ENCODE measurements around the gene TFB1M. TPM values are rescaled to one million over a fixed set of nuclear protein-coding genes. Genes with fewer than 3 reads are reported as not detected.
"Not testable (repeated sequence)": the region's sequence is repeated elsewhere in the genome, so short reads cannot be mapped to it uniquely, and the experiment has no call there.

The TFB1M gene
- total RNA-seq, 1 experiment from 2014 or later = 17.9 TPM

DNA sequence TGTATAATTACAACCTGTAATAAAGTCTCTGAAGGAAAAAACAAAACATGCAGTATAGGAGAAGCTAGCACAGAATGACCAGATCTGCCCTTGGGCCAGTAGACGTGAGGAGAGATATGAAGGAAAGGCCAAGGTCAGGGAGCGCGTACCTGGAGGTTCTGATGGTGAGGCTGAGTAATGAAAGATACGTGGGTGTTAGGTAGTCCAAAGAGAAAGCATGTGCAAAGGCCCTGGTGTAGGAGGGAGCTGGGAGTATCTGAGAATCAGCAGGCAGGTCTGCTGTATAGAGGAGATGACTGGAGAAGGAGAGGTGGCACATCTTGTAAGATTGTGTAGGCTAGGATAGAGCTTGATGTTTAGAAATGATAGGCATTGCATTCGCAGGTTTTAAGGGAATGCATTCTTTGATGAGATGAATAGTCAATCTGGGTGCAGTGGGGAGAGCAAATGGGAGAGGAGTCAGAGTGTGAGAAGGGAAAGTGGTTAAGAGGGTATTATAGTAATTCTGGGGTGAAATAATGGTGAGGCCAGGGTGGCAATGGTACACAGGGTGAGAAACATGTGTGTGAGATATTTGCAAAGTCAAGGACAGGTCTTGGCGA, 15.9 kb upstream of the TFB1M start:
- no peak for DNase-seq (ENCODE audit: low spot score)

DNA sequence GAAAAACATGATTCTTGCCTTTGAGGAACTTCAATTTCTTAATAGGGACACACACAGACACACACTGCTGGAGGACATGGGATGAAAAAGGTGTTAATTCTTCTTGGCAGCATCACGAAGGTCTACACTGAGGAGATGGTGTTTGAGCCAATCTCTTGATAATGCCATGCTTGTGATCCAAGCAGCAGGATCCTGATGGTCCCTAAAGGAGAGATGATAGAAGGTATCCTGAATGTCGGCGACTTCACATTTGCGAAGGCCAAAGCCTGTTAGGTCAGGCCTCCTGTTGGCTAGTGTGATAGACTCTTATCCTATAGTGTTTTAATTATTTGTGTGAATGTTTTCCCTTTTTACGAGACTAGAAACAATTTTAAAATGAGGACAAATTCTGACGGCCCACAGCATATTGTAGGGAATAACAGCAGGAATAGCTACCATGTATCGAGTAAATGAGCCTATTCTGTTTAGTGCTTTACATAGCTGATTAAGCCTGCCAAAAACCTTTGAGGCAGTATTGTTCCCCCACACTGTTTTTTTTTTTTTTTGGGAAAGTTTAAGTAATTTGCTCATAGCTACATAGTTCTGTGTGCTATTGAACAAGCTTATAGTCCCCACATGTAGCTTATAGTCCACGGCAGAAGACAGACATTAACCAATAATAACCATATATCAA, 15.3 kb upstream of the TFB1M start:
- DNase-seq (ENCODE audit: low spot score) = no peak

DNA sequence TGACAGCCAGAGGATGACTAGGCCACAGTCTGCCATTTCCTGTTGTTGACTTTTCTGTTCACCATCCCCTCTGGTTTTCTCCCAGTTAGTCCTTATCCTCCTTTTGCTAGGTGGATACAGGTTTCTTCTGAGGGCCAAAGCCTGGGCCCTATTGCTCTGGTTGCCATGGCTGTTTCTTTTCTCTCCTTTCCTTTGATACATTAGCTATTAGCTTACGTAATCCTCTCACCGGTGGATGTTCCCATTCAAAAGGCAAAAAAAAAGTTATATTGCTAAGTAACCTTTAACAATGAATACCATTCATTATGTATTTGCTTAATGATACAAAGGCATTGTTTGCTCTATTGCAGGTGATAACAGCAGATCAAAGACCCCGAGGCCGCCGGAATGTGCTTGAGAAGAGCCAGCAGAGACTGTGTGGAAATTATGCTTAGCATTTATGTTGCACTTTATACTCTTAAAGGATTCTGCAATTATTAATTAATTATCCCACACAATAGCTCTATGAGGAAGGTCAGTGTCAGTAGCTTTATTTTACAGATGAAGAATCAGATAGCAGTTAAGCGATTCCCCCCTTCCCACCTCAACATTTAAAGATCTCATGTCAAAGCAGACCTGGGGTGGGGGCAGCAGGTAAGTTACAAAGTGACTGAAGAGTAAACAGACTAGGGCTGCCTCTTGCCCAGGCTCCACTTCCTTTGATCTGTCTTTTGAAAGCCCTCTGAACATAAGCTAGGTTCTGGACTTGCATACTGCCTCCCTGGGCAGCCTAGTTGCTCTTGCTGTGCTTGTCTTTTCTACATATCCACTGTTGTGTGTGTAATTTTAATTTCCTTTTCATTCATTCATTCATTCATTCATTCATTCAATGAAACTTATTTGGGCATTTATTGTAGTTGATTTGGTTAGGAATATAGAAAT, 14.5 kb upstream of the TFB1M start:
- DNase-seq (ENCODE audit: low spot score) = no peak

DNA sequence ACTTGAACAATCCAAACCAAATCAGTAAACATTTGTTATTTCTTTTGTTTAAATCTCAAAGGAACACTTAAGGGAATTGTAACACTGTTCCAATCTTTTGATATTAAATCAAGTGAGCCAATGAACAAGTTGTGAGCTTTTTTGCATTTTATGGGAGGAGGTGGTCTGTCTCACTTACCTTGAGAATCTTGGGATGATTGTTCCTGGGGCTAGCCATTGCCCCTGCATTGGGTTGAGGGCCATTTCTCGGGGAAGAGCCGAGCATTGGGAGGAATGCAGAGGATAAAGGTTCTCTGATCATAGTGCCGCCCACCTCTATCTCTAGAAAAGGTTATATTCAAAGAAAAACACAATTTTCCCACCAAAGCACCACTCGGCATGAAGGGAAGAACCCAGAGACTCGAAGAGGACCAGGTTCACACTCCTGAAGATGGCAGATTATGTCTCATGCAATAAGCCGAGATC, 13.8 kb upstream of the TFB1M start:
- DNase-seq (ENCODE audit: low spot score) = no peak

DNA sequence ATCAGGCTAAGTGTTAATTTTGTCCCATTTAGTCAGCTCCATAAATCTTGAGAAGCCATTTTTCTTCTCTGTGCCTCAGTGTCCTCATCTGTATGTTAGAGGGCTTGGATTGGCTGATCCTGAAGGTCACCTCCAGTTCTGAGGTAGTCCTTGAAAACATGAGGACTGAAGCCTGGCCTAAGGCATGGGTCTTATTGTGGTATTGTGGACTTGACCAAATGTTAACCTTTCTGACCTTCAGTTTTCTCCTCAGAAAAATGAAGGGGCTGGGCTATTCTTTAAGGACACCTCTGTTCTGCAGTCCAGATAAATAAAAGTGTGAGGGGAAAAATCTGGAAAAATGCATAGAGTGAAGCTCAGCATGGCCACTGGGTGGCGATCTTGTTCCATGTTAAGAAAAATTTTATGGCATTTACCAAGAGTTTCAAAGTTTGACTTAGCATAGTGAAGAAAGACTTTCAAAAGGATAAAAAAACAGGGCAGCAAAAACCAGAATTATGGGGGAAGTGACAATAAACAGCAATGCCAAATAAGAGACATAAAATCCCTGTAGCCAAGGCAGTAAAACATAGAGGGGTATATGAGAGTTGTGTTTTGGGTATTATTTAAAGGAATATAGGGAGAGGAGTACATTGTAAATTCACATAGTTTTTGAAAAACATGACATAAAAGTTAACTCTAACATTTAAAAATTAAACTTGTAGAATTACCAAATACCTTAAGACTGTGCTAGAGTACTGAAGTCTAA, 13.2 kb upstream of the TFB1M start:
- peak; percentile 55 for DNase-seq (ENCODE audit: low spot score)

DNA sequence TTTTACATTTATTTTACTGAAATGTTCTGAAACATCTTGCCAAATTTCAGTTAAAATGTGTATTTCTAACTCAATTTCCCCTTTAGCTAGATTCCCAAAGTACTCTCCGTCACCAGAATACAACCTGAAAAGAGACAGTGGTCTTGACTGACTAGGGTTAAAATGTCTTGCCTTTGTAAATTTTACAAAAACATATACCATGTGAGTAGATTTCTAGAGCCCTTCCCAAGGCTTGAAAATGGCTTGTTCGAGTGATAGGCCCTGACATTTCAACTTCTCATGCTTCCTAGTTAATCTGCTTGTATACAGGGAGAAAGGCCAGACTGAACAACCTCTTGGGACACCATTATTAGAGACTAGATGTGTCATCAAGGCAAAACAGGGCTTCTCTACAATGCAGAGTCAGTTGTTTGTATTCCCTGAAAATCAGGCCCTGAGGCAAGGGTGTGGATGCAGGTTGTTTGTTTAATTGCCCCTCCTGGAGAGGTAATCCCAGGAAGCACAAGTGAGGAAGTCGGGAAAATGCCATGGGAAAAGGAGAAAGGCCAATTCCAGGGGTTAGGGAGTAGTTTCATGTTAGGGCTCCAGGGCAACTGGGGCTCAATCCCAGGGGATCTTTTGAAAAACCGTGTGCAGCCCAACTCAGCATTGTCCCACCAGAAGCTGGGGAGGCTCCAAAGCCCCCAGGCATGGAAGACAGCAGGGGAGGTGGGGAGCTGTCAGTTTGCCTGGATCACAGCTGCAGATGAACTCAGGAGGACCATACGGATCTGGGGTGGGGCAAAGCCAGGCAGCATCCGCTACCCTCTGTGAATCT, 11.6 kb upstream of the TFB1M start:
- DNase-seq (ENCODE audit: low spot score) = no peak

DNA sequence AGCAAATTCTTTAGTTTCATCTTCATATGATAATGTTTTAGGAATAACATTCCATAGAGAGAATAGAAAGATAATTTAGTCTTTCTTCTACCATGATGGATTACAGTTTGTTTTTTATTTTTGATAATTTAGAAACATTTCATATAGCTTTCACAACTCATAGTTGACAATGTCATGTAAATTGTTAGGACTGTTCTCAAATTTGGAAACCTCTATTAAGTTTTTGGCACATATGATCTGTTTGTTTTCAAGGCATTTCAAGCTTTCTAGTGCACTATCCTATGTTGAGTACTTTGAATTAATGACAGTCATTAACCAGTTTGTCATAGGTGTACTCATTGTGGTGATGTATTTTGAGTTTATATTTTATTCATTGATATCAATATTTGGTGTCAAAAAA, 10.7 kb upstream of the TFB1M start:
- DNase-seq (ENCODE audit: low spot score) = no peak

DNA sequence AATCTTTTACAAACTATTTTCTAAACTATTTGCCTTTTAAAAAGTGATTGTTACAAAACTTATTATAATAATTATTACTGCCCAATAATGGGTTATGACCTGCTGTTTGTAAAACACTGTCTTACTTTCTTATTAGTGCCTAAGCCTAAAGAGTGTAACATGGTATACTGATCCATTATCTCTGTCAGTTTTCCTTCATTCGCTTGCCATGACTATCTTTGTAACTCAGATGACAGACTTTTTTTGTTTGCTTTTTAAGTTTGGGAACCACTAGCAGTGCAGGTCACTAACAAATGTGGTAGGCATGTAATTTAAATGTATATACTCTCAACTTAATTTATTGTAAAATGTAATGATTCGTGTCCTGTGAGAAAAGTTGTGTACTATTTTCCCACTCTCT, 9.9 kb upstream of the TFB1M start:
- no peak for DNase-seq (ENCODE audit: low spot score)

DNA sequence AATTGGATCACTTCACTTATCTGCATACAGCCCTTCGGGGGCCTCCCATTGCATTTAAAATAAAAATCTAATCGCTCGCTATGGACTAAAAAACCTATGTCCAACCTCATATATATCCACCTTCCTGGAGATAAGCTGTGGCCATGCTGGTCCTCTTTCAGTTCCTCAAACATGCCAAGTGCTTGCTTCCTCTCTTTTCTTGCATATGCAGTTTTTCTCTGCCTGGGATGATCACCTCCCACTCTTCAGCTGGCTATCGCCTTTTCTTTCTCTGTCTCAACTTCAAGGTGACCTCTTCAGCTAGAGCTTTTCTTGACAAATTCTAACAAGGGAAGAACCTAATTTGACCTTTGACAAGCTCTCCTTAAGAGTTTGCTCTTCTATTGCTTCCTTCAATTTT, 5.6 kb upstream of the TFB1M start:
- no peak for DNase-seq (ENCODE audit: low spot score)

DNA sequence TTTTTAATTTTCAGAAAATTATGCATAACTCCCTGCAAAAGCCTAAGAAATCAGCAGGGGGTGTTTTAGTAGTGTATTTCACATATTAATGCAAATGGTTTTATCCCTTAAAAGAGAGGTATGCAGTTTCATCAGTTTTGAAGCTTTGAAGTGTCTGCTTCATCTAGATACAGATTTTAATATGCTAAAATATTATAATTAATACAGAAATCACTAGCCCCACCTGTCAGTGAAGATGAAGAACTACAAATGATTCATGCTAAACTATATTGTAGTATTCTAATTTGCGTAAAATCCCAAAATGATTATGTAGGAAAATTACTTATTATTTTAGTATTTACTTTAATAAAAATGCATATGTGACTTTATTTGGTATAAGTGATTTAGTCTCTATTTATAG, 2.9 kb upstream of the TFB1M start:
- DNase-seq (ENCODE audit: low spot score) = no peak

DNA sequence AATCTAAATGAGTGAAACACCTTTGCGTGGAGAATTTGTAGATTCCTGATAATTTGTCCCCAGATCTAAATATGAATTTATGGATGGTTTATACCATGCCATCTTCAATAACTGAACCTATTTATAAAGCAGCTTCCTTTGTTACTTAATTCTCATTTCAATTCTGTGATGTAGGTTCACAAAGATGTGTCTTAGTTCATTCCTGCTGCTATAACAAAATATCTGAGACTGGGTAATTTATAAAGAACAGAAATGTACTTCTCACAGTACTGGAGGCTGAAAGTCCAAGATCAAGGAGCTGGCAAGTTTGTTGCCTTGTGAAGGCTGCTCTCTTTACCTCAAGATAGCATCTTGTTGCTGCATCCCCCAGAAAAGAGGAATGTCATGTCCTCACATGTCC, 2.1 kb upstream of the TFB1M start:
- DNase-seq (ENCODE audit: low spot score) = no peak

DNA sequence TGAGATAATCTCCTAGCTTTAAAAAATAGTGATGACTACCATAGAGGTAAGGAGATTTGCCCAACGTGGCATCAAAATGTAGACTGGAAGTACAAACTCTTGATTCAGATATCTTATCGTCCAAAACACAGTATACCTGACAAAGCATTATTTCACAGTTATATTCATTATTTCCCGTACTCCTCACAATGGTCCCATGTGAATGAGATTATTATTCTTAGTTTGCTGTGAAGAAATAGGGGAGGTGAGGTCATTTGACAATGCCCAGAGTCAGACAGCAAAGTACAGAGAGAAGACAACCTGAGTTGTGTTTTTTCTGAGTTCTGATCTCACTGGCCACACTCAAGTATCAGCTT, 1.2 kb upstream of the TFB1M start:
- no peak for DNase-seq (ENCODE audit: low spot score)

DNA sequence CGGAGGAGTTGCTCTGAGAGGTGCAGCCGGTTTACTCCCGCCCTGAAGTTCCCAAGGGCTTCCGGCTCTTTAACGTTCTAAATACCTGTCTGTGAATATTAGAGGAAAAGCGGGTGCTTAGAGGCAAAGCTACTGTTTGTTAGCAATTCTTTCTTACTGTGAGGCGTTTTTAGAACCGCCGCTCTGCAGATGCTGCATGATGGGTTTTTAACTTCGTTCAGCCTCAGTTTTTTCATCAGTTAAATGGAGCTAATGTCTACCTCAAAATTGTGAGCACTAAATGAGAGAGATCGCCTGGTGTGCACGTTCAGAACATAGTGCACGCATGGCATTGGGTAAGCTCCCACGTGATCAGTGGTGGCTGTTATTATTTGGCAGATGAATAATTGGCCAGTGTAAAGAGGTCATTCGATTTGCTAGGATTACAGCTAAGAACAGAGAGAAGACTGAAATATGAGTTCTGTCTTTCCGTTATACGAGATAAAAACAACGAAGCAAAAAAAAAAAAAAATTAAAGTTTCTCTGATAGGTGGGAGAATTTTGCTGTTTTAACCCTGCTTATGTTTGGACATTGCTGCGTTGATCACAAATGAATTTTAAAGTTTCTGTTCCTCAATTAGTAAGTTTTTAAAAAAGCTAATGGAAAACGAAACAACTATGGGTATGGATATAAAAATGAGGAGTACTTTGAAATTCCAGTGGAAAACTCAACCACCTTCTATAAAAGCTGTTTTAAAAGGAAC, 660 bp upstream of the TFB1M start:
- DNase-seq (ENCODE audit: low spot score) = no peak

DNA sequence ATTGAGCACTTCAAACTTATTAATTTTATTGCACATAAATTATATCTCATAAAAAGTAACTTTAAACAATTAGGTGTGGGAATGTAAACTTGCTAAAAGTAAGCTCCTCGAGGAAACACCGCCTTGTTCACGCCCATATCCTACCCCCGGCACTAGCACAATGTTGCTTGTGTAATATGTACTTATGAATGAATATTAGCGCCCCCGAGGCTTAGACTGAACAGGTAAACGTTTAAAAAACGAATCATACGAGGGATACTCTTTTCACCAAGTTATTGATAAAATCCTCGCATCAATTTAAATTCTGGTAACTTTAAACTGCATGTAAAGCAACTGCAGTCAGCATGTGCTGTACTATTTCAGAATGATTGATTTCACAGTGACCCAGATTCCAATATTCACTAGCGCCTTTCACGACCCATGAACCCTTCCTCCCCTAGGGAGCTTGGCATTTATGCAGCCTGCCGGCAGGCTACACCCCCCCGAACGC, 637 bp downstream of the TFB1M start:
- DNase-seq (ENCODE audit: low spot score) = no peak

DNA sequence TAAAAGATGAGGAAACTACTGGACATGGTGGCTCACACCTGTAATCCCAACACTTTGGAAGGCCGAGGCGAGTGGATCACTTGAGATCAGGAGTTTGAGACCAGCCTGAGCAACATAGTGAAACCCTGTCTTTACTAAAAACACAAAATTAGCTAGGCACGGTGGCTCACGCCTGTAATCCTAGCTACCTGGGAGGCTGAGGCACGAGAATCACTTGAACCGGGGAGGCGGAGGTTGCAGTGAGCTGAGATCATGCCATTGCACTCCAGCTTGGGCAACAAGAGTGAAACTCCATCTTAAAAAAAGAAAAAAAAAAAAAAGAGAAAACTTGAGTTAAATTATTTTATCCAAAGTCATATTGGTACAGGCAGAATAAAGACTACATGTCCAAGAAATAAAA, 1.3 kb downstream of the TFB1M start:
- DNase-seq (ENCODE audit: low spot score) = not testable (repeated sequence)

DNA sequence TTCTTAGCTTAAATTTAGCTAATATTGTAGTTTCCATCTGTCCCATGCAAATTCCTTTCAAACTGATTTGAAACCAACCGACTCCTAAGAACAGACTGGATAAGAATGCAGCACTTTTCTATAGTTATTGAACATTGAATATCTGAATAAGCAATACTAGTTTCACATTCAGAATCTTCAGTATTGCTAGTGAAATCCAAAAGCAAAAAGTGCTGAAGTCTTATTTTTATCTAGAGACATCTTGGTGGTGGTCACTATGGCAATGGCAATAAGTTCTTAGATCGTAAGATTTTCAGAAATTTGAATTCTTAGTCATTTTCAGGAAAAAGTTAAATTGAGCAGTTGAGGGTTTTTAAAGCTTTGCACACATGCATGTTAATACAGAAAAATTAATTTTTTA, 2.7 kb downstream of the TFB1M start:
- no peak for DNase-seq (ENCODE audit: low spot score)

DNA sequence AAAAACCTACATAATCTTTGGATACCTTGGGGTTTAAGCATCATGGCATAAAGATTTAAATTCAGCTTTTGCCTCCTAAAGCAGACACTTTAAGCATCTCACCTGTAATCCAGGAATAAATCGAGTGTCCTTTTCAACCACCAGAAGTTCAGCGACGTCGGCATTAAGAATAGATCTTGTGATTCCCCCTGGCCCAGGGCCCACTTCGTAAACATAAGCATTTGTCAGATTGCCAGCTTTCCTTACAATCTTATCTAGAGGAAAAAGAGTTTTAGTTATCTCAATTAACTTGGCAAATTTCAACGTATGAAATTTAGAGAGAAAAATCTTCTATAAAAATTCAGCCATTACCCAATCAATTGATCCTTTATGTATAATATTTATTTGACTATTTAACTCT, 3.2 kb downstream of the TFB1M start:
- no peak for DNase-seq (ENCODE audit: low spot score)

DNA sequence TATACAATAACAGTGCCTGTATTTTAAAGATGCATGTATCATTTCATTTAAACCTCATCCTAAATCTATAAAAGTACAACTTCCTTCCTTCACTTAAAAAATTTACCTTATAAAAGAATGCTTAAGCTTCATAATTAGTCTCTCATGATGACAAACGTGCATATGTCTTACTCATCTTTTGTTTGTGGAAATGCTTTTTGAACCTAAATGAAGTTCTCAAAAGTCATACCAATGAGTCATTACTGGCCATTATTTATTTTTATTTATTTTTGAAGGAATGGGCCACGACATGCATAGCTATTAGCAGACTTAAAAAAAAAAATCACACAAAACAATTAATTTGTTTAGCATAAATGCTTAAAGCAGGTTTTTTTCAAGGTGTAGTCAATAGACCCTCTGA, 3.7 kb downstream of the TFB1M start:
- DNase-seq (ENCODE audit: low spot score) = peak; percentile 26

DNA sequence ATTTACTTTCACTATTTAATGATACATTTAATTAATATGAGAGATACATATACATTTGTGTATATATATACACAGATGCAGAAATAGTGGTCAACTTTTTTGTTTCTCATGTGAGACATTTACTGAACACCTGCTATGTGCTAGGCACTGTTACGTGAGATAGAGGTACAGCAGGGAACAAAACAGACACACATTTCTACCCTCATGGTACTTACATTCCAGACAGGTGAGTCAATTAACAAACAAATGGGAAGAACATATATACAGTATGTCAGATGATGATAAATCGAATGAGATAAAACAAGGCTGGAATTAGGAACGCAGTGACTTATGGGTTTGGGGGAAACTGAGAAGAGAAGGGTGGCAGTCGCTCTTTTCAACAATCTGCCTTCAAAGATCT, 5.1 kb downstream of the TFB1M start:
- DNase-seq (ENCODE audit: low spot score) = no peak

DNA sequence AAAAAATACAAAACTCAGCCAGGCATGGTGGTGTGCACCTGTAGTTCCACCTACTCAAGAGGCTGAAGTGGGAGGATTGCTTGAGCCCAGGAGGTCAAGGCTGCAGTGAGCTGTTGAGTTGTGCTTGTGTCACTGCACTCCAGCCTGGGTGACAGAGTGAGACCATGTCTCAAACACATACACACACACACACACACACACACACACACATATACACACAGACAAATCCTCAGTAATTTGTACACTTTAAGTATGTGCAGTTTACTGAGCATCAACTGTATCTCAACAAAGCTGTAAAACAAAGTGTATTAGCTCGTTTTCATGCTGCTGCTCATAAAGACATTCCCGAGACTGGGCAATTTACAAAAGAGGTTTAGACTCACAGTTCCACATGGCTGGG, 7.3 kb downstream of the TFB1M start:
- DNase-seq (ENCODE audit: low spot score) = no peak
